Heart right ventricle (tissue), 16 donors: ENCODE measurements around the gene PLXNC1. TPM values are rescaled to one million over a fixed set of nuclear protein-coding genes. Genes with fewer than 3 reads are reported as not detected.

Experiments
- ATAC-seq, 8 donors: fragments of 200-7000 bp; cut with Tn5 transposase; one replicate each; pipeline ENCODE4 v1.9.1; 2020; ENCODE audit warnings: mild to moderate bottlenecking in 8 of 8, moderate library complexity in 8 of 8, moderate number of reproducible peaks in 1 of 8
- DNase-seq, 2 donors: peaks; one replicate each; pipeline ENCODE4 v3.0.0-alpha.2; 2020
- H3K27ac ChIP-seq, 10 donors: fragments of 200-600 bp; sonication (generic) in 2 of 10; one replicate each; pipeline versions ENCODE4 v1.5.0 to v1.8.0; 2020 to 2022; ENCODE audit warnings: mild to moderate bottlenecking in 3 of 10
- H3K27me3 ChIP-seq, 7 donors: fragments of 200-600 bp; one replicate each; pipeline ENCODE4 v1.8.0; 2021 to 2022; ENCODE audit warnings: mild to moderate bottlenecking in 2 of 7
- H3K36me3 ChIP-seq, 9 donors: fragments of 200-600 bp; sonication (generic) in 1 of 9; one replicate each; pipeline versions ENCODE4 v1.5.0 to v1.8.0; 2020 to 2022; ENCODE audit warnings: mild to moderate bottlenecking in 2 of 9
- H3K4me1 ChIP-seq, 9 donors: fragments of 200-600 bp; sonication (generic) in 1 of 9; one replicate each; pipeline versions ENCODE4 v1.5.0 to v1.8.0; 2020 to 2022; ENCODE audit warnings: mild to moderate bottlenecking in 4 of 9
- H3K4me3 ChIP-seq, 10 donors: fragments of 200-600 bp; sonication (generic) in 2 of 10; one replicate each; pipeline versions ENCODE4 v1.5.0 to v1.8.0; 2020 to 2022; ENCODE audit warnings: mild to moderate bottlenecking in 7 of 10, moderate library complexity in 2 of 10
- H3K9me3 ChIP-seq, 11 donors: fragments of 200-600 bp in 10 of 11; sonication (generic) in 2 of 11; one replicate each; pipeline versions ENCODE4 v1.5.0 to v1.8.0; 2013 to 2022; ENCODE audit warnings: mild to moderate bottlenecking in 2 of 11, control low read depth in 1 of 11, moderate library complexity in 1 of 11
- WGBS, 2 donors: extraction: QIAGEN DNeasy Blood & Tissue Kit; methylation state at CpG; one replicate each; pipeline ENCODE4 v1.1.7; 2013; ENCODE audit warnings: inconsistent platforms in 1 of 2; 5-methylcytosine and 5-hydroxymethylcytosine counted together
- intact Hi-C, 10 donors: fragments of 100-400 bp; cut with DNase I; formaldehyde crosslinking; loops; one replicate each; pipeline versions ENCODE4 v1.11.1 to v1.14.2; 2022
- polyA plus RNA-seq, 2 donors: library from polyadenylated mRNA; stranded (reverse); fragments of 200-250 nt; gene quantifications; one replicate each; pipeline ENCODE4 v1.2.3, GENCODE V29; 2013
- total RNA-seq, 10 donors: library from RNA; stranded (reverse); fragmentation: NEBNext Ultra II Directional in 3 of 10; extraction: Animal tissue kit (Norgen Biotek cat#: 25700) in 3 of 10; gene quantifications; one replicate each; pipeline versions ENCODE4 v1.2.1 to v1.2.4, GENCODE V29; 2021 to 2023
- TF ChIP-seq, protein P1 (sequence below), 9 donors: fragments of 200-600 bp; sonication (generic) in 2 of 9; IDR thresholded peaks; one replicate each; pipeline versions ENCODE4 v1.5.0 to v1.8.0; 2021 to 2022; ENCODE audit warnings: antibody characterized with exemption in 9 of 9, mild to moderate bottlenecking in 5 of 9, moderate library complexity in 1 of 9
- donor health status: Arrhythmogenic right ventricular cardiomyopathy.
- donor health status: ischemic (EF 13 %, LVEDD 7.1; RV severe dilation, severe dysfunction).
- donor health status: healthy with polysubstance abuse.
- donor health status: DM: no; HTN: yes; CAD: no.
- donor health status: DM: no; HTN: no; CAD: no.
- donor health status: ischemic (EF 25% LVEDD 6.9; RV normal size, moderate dysfunction).
- donor health status: ischemic (EF 25% LVEDD 5.7; RV mildly dilated, moderate dysfunction).
- donor health status: healthy.
- donor health status: DM: yes; HTN: yes; CAD: no.
- donor health status: Ischemic cardiomyopathy.
- donor health status: ischemic (EF 35%, LVEDD 5.7; RV mildly dilated, moderate dysfunction).
- donor health status: nonischemic (EF 11% LVEDD 7.7; RV severe dilation, severe dysfunction).
- donor health status: DM: yes; HTN: yes; CAD: no.
- donor health status: PGD.
- donor health status: ischemic (EF 29% LVEDD 5.4; RV normal size, mild dysfunction).
- donor health status: nonischemic (EF 23%, LVEDD 6.1; RV moderate dilation, normal function).

PLXNC1 gene
- total and polyA plus RNA-seq, 12 donors: 0.72 to 8.5 (median 2.7) TPM

DNA sequence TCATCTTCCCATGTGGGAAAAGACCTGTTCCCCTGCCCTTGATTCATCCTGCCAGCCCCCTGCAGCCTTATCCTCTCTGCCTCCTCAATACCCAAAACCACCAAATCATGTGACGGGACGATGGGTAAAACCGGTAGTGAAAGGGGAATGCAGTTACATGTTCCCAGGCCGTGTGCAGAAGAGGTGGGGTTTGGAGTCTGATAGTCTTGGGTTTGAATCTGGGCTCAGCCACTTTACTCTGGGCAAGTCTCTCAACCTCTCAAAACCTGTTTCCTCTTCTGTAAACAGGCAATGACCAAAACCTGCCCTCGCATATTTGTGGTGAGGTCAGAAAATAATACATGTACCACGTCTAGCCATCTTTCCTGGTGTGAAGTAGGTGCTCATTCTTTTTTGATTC lies 123.0 kb downstream of the PLXNC1 start:
- Histone ChIP-seq H3K27me3 (no peaks in the 10 kb centered on the region), H3K27ac (no peak overlapping the region)
- 89% methylated on average over 6 of the region's 6 CpGs for WGBS, 2 donors

DNA sequence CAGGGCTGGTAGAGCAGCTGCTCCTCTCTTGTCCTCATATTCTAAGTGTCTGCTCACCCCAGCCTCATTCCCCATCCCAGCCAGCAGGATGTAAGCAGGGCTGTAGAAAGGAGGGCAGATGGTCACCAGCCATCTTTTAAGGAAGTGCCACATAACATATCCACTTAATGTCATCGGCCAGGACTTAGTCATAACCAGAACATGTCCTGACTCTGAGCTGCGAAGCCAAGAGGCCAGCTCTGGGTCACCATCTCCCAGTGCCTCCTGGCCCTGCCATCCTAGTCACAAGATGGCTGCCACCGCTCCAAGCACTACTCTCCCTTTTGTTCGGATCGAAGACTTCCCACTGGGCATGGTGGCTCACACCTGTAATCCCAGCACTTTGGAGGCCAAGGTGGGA lies 123.9 kb downstream of the PLXNC1 start:
- TF ChIP-seq, protein P1, sequence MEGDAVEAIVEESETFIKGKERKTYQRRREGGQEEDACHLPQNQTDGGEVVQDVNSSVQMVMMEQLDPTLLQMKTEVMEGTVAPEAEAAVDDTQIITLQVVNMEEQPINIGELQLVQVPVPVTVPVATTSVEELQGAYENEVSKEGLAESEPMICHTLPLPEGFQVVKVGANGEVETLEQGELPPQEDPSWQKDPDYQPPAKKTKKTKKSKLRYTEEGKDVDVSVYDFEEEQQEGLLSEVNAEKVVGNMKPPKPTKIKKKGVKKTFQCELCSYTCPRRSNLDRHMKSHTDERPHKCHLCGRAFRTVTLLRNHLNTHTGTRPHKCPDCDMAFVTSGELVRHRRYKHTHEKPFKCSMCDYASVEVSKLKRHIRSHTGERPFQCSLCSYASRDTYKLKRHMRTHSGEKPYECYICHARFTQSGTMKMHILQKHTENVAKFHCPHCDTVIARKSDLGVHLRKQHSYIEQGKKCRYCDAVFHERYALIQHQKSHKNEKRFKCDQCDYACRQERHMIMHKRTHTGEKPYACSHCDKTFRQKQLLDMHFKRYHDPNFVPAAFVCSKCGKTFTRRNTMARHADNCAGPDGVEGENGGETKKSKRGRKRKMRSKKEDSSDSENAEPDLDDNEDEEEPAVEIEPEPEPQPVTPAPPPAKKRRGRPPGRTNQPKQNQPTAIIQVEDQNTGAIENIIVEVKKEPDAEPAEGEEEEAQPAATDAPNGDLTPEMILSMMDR (IDR thresholded peaks at IDR 0.05): no peak

More for the DNA sequence above, 123.0 kb downstream of the PLXNC1 start:
- intact Hi-C loops: no loop called here
- DNase-seq (no peak), ATAC-seq (no peak)
- TF ChIP-seq, protein P1 (IDR thresholded peaks at IDR 0.05): no peak
- peaks cover 0 to 12% (median 0%) of the 10 kb centered on the region in 9 donors for H3K36me3 ChIP-seq
- no peak overlapping the region for H3K4me3 ChIP-seq
- peaks cover 0 to 23% (median 7%) of the 10 kb centered on the region in 9 donors for H3K4me1 ChIP-seq
- H3K9me3 ChIP-seq: no peaks in the 10 kb centered on the region

DNA sequence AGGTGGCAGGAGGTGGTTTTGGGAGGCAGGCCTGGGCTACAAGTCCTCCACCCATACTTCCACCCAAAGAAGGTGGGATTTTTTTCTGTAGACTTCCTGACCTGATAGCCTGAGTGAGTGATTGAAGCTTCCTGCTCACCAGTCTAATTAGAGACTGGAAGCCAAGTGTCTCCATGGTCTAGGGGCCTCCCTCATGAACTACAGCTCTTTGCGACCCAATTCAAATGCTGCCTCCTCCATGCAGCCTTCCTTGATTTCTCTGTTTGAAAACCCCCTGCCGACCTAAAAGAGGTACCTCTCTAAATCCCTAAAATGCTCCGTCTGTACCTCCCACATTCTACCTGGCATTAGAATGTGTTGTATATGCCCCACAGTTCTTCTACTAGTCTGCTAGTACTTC lies 124.9 kb downstream of the PLXNC1 start:
- peaks cover 0 to 15% (median 0%) of the 10 kb centered on the region in 9 donors for H3K36me3 ChIP-seq
- H3K9me3 ChIP-seq: no peaks in the 10 kb centered on the region
- no peak overlapping the region for H3K27ac ChIP-seq
- 92 to 97% methylated on average over 3 of the region's 3 CpGs for WGBS, 2 donors
- no peak for ATAC-seq
- no peak overlapping the region for H3K4me3 ChIP-seq
- TF ChIP-seq, protein P1 (IDR thresholded peaks at IDR 0.05): no peak
- intact Hi-C loops: no loop called here
- no peak for DNase-seq
- H3K27me3 ChIP-seq: no peaks in the 10 kb centered on the region
- H3K4me1 ChIP-seq: peaks cover 0 to 17% (median 0%) of the 10 kb centered on the region in 9 donors

More for the DNA sequence above, 123.9 kb downstream of the PLXNC1 start:
- Histone ChIP-seq H3K4me3 (no peak overlapping the region), H3K27me3 (no peaks in the 10 kb centered on the region), H3K9me3 (no peaks in the 10 kb centered on the region), H3K36me3 (peaks cover 0 to 15% (median 0%) of the 10 kb centered on the region in 9 donors), H3K27ac (no peak overlapping the region), H3K4me1 (peaks cover 0 to 18% (median 7%) of the 10 kb centered on the region in 9 donors)
- ATAC-seq (no peak), DNase-seq (no peak)
- WGBS, 2 donors: 91 to 93% methylated on average over 5 of the region's 5 CpGs
- intact Hi-C loops: no loop called here

DNA sequence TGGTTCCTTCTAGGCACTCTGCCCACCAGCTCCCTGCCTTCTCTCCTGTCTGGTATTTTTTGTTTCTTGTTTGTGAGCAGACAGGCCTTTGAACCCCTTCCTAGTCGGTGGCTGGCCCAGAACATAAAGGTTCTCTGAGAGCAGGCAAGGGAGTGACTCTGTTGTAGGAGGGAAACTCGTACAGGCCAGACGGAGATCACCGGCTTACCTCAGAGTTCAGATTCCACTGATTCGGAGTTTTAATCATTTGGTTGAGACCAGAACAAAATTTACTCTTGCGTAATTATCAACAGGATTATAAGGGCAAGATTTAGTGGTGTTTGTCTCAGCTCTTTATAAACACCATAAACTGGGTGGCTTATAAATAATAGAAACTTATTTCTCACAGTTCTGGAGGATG lies 128.3 kb downstream of the PLXNC1 start:
- TF ChIP-seq, protein P1 (IDR thresholded peaks at IDR 0.05): no peak
- ATAC-seq: no peak

More for the DNA sequence above, 128.3 kb downstream of the PLXNC1 start:
- WGBS, 2 donors: 94 to 96% methylated on average over 6 of the region's 6 CpGs
- H3K27me3 ChIP-seq: no peaks in the 10 kb centered on the region
- no peaks in the 10 kb centered on the region for H3K9me3 ChIP-seq
- peaks cover 0 to 39% (median 0%) of the 10 kb centered on the region in 9 donors for H3K36me3 ChIP-seq
- no peak overlapping the region for H3K4me3 ChIP-seq
- H3K27ac ChIP-seq: no peak overlapping the region
- DNase-seq: no peak
- intact Hi-C loops: no loop called here
- H3K4me1 ChIP-seq: peaks cover 0 to 15% (median 0%) of the 10 kb centered on the region in 9 donors
